Measurements from ENCODE around the gene SFT2D3.

Gene SFT2D3

DNA sequence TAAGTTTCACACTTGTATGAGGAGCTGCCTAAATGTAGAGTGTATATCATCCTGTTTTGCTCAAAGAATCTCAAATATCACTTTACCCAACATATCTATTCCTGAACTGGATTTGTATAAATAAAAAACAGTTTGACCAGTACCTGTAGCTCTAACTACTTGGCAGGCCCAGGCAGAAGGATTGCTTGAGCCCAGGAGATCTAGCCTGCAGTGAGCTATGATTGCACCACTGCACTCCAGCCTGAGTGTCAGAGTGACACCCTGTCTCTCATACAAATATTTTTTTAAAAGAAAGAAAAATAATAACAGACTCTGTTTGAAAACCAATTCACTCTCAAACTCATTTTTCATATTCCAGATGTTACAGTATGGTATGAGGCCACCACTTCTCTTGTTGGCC lies 18.2 kb upstream of the SFT2D3 start:
- H3K4me3 ChIP-seq (ENCODE audit: low read length): no peak overlapping the region
- H3K27me3 ChIP-seq (ENCODE audit: insufficient read depth, low read length, poor library complexity): no peaks in the 10 kb centered on the region
- no peak overlapping the region for H3K23ac ChIP-seq (ENCODE audit: low read length)
- no peak overlapping the region for H2AK5ac ChIP-seq (ENCODE audit: low read length)
- H3K27ac ChIP-seq (ENCODE audit: low read depth, low read length): no peak overlapping the region
- H3K79me2 ChIP-seq (ENCODE audit: control insufficient read depth, insufficient read depth, low read length): no peaks in the 10 kb centered on the region
- H4K8ac ChIP-seq (ENCODE audit: low read depth, low read length): no peak overlapping the region
- no peaks in the 10 kb centered on the region for H3K79me1 ChIP-seq (ENCODE audit: low read length)
- no peak overlapping the region for H2BK120ac ChIP-seq (ENCODE audit: low read depth, low read length)
- H3K56ac ChIP-seq (ENCODE audit: low read length): no peak overlapping the region
- no peak overlapping the region for H3K4me2 ChIP-seq (ENCODE audit: low read length)
- no peak overlapping the region for H3K4ac ChIP-seq (ENCODE audit: low read depth, low read length)
- H3K4me1 ChIP-seq (ENCODE audit: control insufficient read depth, low read depth, low read length): no peaks in the 10 kb centered on the region
- H4K5ac ChIP-seq (ENCODE audit: low read length): no peak overlapping the region
- no peaks in the 10 kb centered on the region for H3K36me3 ChIP-seq (ENCODE audit: control insufficient read depth, insufficient read depth, low read length)
- H2BK15ac ChIP-seq (replicated peaks; ENCODE audit: low read depth): no peak overlapping the region
- no peak overlapping the region for H3K18ac ChIP-seq (ENCODE audit: low read length)
- H2BK5ac ChIP-seq (ENCODE audit: low read length): no peak overlapping the region
- no peak overlapping the region for H3K9ac ChIP-seq (ENCODE audit: low read length)
- DNase-seq: no peak

- H3K23ac ChIP-seq (ENCODE audit: low read length): no peak overlapping the region
- no peaks in the 10 kb centered on the region for H3K79me2 ChIP-seq (ENCODE audit: control insufficient read depth, insufficient read depth, low read length)
- no peaks in the 10 kb centered on the region for H3K36me3 ChIP-seq (ENCODE audit: control insufficient read depth, insufficient read depth, low read length)
- no peak overlapping the region for H2BK5ac ChIP-seq (ENCODE audit: low read length)
- no peak overlapping the region for H3K4ac ChIP-seq (ENCODE audit: low read depth, low read length)
- H2BK15ac ChIP-seq (replicated peaks; ENCODE audit: low read depth): no peak overlapping the region
- H3K27me3 ChIP-seq (ENCODE audit: insufficient read depth, low read length, poor library complexity): no peaks in the 10 kb centered on the region
- no peak overlapping the region for H2AK5ac ChIP-seq (ENCODE audit: low read length)
- H3K18ac ChIP-seq (ENCODE audit: low read length): no peak overlapping the region
- H3K79me1 ChIP-seq (ENCODE audit: low read length): no peaks in the 10 kb centered on the region
- peak overlapping the region; percentile 27 for H3K56ac ChIP-seq (ENCODE audit: low read length)
- no peak overlapping the region for H3K4me2 ChIP-seq (ENCODE audit: low read length)
- WGBS (ENCODE audit: extremely low coverage, insufficient coverage, low lambda C conversion rate): no CpG with 5 or more reads among the region's 15 CpGs
- no peak overlapping the region for H3K27ac ChIP-seq (ENCODE audit: low read depth, low read length)
- no peak for DNase-seq
- H3K4me3 ChIP-seq (ENCODE audit: low read length): no peak overlapping the region
- no peak overlapping the region for H4K8ac ChIP-seq (ENCODE audit: low read depth, low read length)
- no peaks in the 10 kb centered on the region for H3K4me1 ChIP-seq (ENCODE audit: control insufficient read depth, low read depth, low read length)
- no peak overlapping the region for H2BK120ac ChIP-seq (ENCODE audit: low read depth, low read length)
- H3K9ac ChIP-seq (ENCODE audit: low read length): no peak overlapping the region
- H4K5ac ChIP-seq (ENCODE audit: low read length): no peak overlapping the region
Measured at GRCh38 chr2:127683757-127684156, 17.5 kb upstream of the SFT2D3 start.

GRCh38 chr2:127685410-127686080 lies 15.8 kb upstream of the SFT2D3 start:
- no peak overlapping the region for H2BK15ac ChIP-seq (replicated peaks; ENCODE audit: low read depth)
- H3K23ac ChIP-seq (ENCODE audit: low read length): no peak overlapping the region
- H3K4ac ChIP-seq (ENCODE audit: low read depth, low read length): no peak overlapping the region
- no peak overlapping the region for H2BK120ac ChIP-seq (ENCODE audit: low read depth, low read length)
- no peak overlapping the region for H4K5ac ChIP-seq (ENCODE audit: low read length)
- no peaks in the 10 kb centered on the region for H3K36me3 ChIP-seq (ENCODE audit: control insufficient read depth, insufficient read depth, low read length)
- WGBS (ENCODE audit: extremely low coverage, insufficient coverage, low lambda C conversion rate): no CpG with 5 or more reads among the region's 8 CpGs
- H3K56ac ChIP-seq (ENCODE audit: low read length): no peak overlapping the region
- no peak overlapping the region for H3K4me3 ChIP-seq (ENCODE audit: low read length)
- no peak overlapping the region for H3K18ac ChIP-seq (ENCODE audit: low read length)
- H3K79me2 ChIP-seq (ENCODE audit: control insufficient read depth, insufficient read depth, low read length): no peaks in the 10 kb centered on the region
- H4K8ac ChIP-seq (ENCODE audit: low read depth, low read length): no peak overlapping the region
- no peak overlapping the region for H2AK5ac ChIP-seq (ENCODE audit: low read length)
- no peak for DNase-seq
- H3K9ac ChIP-seq (ENCODE audit: low read length): no peak overlapping the region
- H3K4me2 ChIP-seq (ENCODE audit: low read length): no peak overlapping the region
- H2BK5ac ChIP-seq (ENCODE audit: low read length): no peak overlapping the region
- no peaks in the 10 kb centered on the region for H3K4me1 ChIP-seq (ENCODE audit: control insufficient read depth, low read depth, low read length)
- no peak overlapping the region for H3K27ac ChIP-seq (ENCODE audit: low read depth, low read length)
- H3K27me3 ChIP-seq (ENCODE audit: insufficient read depth, low read length, poor library complexity): no peaks in the 10 kb centered on the region
- no peaks in the 10 kb centered on the region for H3K79me1 ChIP-seq (ENCODE audit: low read length)

- H3K23ac ChIP-seq (ENCODE audit: low read length): no peak overlapping the region
- no peaks in the 10 kb centered on the region for H3K27me3 ChIP-seq (ENCODE audit: insufficient read depth, low read length, poor library complexity)
- no peak overlapping the region for H3K18ac ChIP-seq (ENCODE audit: low read length)
- H3K4me2 ChIP-seq (ENCODE audit: low read length): no peak overlapping the region
- H4K5ac ChIP-seq (ENCODE audit: low read length): no peak overlapping the region
- no peaks in the 10 kb centered on the region for H3K79me1 ChIP-seq (ENCODE audit: low read length)
- H2BK120ac ChIP-seq (ENCODE audit: low read depth, low read length): no peak overlapping the region
- H2BK15ac ChIP-seq (replicated peaks; ENCODE audit: low read depth): no peak overlapping the region
- DNase-seq: no peak
- no peak overlapping the region for H3K56ac ChIP-seq (ENCODE audit: low read length)
- H3K4ac ChIP-seq (ENCODE audit: low read depth, low read length): no peak overlapping the region
- no peak overlapping the region for H2BK5ac ChIP-seq (ENCODE audit: low read length)
- WGBS (ENCODE audit: extremely low coverage, insufficient coverage, low lambda C conversion rate): no CpG with 5 or more reads among the region's 1 CpG
- H2AK5ac ChIP-seq (ENCODE audit: low read length): no peak overlapping the region
- H3K4me3 ChIP-seq (ENCODE audit: low read length): no peak overlapping the region
- H3K9ac ChIP-seq (ENCODE audit: low read length): no peak overlapping the region
- no peak overlapping the region for H4K8ac ChIP-seq (ENCODE audit: low read depth, low read length)
- H3K36me3 ChIP-seq (ENCODE audit: control insufficient read depth, insufficient read depth, low read length): no peaks in the 10 kb centered on the region
- H3K27ac ChIP-seq (ENCODE audit: low read depth, low read length): no peak overlapping the region
- H3K79me2 ChIP-seq (ENCODE audit: control insufficient read depth, insufficient read depth, low read length): no peaks in the 10 kb centered on the region
- H3K4me1 ChIP-seq (ENCODE audit: control insufficient read depth, low read depth, low read length): no peaks in the 10 kb centered on the region
Measured at GRCh38 chr2:127688405-127688804, 12.9 kb upstream of the SFT2D3 start.

DNA sequence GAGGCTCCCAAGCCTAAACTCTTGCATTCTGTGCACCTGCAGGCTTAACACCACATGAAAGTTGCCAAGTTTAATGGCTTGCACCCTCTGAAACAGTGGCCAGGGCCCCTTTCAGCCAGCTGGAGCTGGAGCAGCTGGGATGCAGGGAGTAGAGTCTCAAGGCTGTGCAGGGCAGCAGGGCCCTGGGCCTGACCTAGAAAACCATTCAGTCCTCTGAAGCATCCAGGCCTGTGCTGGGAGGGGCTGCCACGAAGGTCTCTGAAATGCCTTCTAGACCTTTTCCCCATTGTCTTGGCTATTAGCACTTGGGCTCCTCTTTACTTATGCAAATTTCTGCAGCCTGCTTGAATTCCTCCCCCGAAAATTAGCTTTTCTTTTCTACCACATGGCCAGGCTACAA lies 10.6 kb upstream of the SFT2D3 start:
- no peak overlapping the region for H3K27ac ChIP-seq (ENCODE audit: low read depth, low read length)
- H3K4ac ChIP-seq (ENCODE audit: low read depth, low read length): no peak overlapping the region
- H3K9ac ChIP-seq (ENCODE audit: low read length): no peak overlapping the region
- H4K5ac ChIP-seq (ENCODE audit: low read length): no peak overlapping the region
- no peak overlapping the region for H3K56ac ChIP-seq (ENCODE audit: low read length)
- H3K4me3 ChIP-seq (ENCODE audit: low read length): no peak overlapping the region
- H3K79me2 ChIP-seq (ENCODE audit: control insufficient read depth, insufficient read depth, low read length): no peaks in the 10 kb centered on the region
- no peak overlapping the region for H3K23ac ChIP-seq (ENCODE audit: low read length)
- no peak overlapping the region for H3K18ac ChIP-seq (ENCODE audit: low read length)
- H2BK120ac ChIP-seq (ENCODE audit: low read depth, low read length): no peak overlapping the region
- H3K36me3 ChIP-seq (ENCODE audit: control insufficient read depth, insufficient read depth, low read length): no peaks in the 10 kb centered on the region
- peak; percentile 19 for DNase-seq
- H4K8ac ChIP-seq (ENCODE audit: low read depth, low read length): no peak overlapping the region
- H2BK15ac ChIP-seq (replicated peaks; ENCODE audit: low read depth): no peak overlapping the region
- H3K79me1 ChIP-seq (ENCODE audit: low read length): no peaks in the 10 kb centered on the region
- H2BK5ac ChIP-seq (ENCODE audit: low read length): no peak overlapping the region
- no CpG with 5 or more reads among the region's 2 CpGs for WGBS (ENCODE audit: extremely low coverage, insufficient coverage, low lambda C conversion rate)
- H3K27me3 ChIP-seq (ENCODE audit: insufficient read depth, low read length, poor library complexity): no peaks in the 10 kb centered on the region
- H3K4me2 ChIP-seq (ENCODE audit: low read length): no peak overlapping the region
- no peak overlapping the region for H2AK5ac ChIP-seq (ENCODE audit: low read length)
- H3K4me1 ChIP-seq (ENCODE audit: control insufficient read depth, low read depth, low read length): no peaks in the 10 kb centered on the region

- H2AK5ac ChIP-seq (ENCODE audit: low read length): no peak overlapping the region
- H3K79me2 ChIP-seq (ENCODE audit: control insufficient read depth, insufficient read depth, low read length): no peaks in the 10 kb centered on the region
- no peak overlapping the region for H3K9ac ChIP-seq (ENCODE audit: low read length)
- H4K8ac ChIP-seq (ENCODE audit: low read depth, low read length): no peak overlapping the region
- no peak overlapping the region for H3K23ac ChIP-seq (ENCODE audit: low read length)
- H3K4me2 ChIP-seq (ENCODE audit: low read length): no peak overlapping the region
- no peak overlapping the region for H3K18ac ChIP-seq (ENCODE audit: low read length)
- H3K27me3 ChIP-seq (ENCODE audit: insufficient read depth, low read length, poor library complexity): no peaks in the 10 kb centered on the region
- H3K27ac ChIP-seq (ENCODE audit: low read depth, low read length): no peak overlapping the region
- H3K36me3 ChIP-seq (ENCODE audit: control insufficient read depth, insufficient read depth, low read length): no peaks in the 10 kb centered on the region
- WGBS (ENCODE audit: extremely low coverage, insufficient coverage, low lambda C conversion rate): no CpG with 5 or more reads among the region's 9 CpGs
- no peak overlapping the region for H4K5ac ChIP-seq (ENCODE audit: low read length)
- H2BK120ac ChIP-seq (ENCODE audit: low read depth, low read length): no peak overlapping the region
- no peak overlapping the region for H3K56ac ChIP-seq (ENCODE audit: low read length)
- no peaks in the 10 kb centered on the region for H3K79me1 ChIP-seq (ENCODE audit: low read length)
- H3K4ac ChIP-seq (ENCODE audit: low read depth, low read length): no peak overlapping the region
- no peak for DNase-seq
- no peak overlapping the region for H2BK15ac ChIP-seq (replicated peaks; ENCODE audit: low read depth)
- no peak overlapping the region for H2BK5ac ChIP-seq (ENCODE audit: low read length)
- H3K4me1 ChIP-seq (ENCODE audit: control insufficient read depth, low read depth, low read length): no peaks in the 10 kb centered on the region
- H3K4me3 ChIP-seq (ENCODE audit: low read length): no peak overlapping the region
Measured at GRCh38 chr2:127694986-127695385, 6.3 kb upstream of the SFT2D3 start.

Measured in mesendoderm (in vitro differentiated cells).